ENCODE measurements around the gene ALOXE3.

GRCh38 chr17:8160224-8160577 is 41.9 kb upstream of the ALOXE3 start:
- TF ChIP-seq CTCF (IDR thresholded peaks at IDR 0.05; ENCODE audit: borderline replicate concordance, extremely low read depth, low read length, poor library complexity, severe bottlenecking) (no peak), EZH2 (IDR thresholded peaks at IDR 0.05; ENCODE audit: borderline replicate concordance, low read depth, low read length, severe bottlenecking) (no peak)

Data from DND-41 (cell line).